Fibroblast of peridontal ligament (primary cell): ENCODE results near the gene ETS1.

Experiments
- DNase-seq: peaks from one replicate; pipeline ENCODE4 v3.0.0-alpha.2; 2010; ENCODE audit errors: extremely low read depth

The ETS1 gene

GRCh38 chr11:128568166-128568778, 19.1 kb downstream of the ETS1 start:
- no peak for DNase-seq

- DNase-seq = no peak
Measured at GRCh38 chr11:128567130-128567529, 20.2 kb downstream of the ETS1 start.

GRCh38 chr11:128565881-128566280, 21.5 kb downstream of the ETS1 start:
- no peak for DNase-seq

GRCh38 chr11:128564642-128565245, 22.6 kb downstream of the ETS1 start:
- no peak for DNase-seq

- DNase-seq = no peak
Measured at GRCh38 chr11:128563942-128564641, 23.3 kb downstream of the ETS1 start.

GRCh38 chr11:128563308-128563707, 24.1 kb downstream of the ETS1 start:
- DNase-seq = no peak

GRCh38 chr11:128559496-128560103, 27.8 kb downstream of the ETS1 start:
- DNase-seq = no peak

- no peak for DNase-seq
Measured at GRCh38 chr11:128555606-128556005, 31.8 kb downstream of the ETS1 start.

GRCh38 chr11:128553662-128554362, 33.5 kb downstream of the ETS1 start:
- peak; percentile 65 for DNase-seq

GRCh38 chr11:128552783-128553661, 34.3 kb downstream of the ETS1 start:
- DNase-seq = peak; percentile 90

- no peak for DNase-seq
Measured at GRCh38 chr11:128551611-128552335, 35.6 kb downstream of the ETS1 start.

- no peak for DNase-seq
Measured at GRCh38 chr11:128551058-128551457, 36.3 kb downstream of the ETS1 start.

GRCh38 chr11:128550261-128550821, 37.0 kb downstream of the ETS1 start:
- DNase-seq = no peak

GRCh38 chr11:128549256-128549944, 38.0 kb downstream of the ETS1 start:
- peak; percentile 75 for DNase-seq

GRCh38 chr11:128548649-128549255, 38.6 kb downstream of the ETS1 start:
- DNase-seq = peak; percentile 28

GRCh38 chr11:128547946-128548648, 39.3 kb downstream of the ETS1 start:
- no peak for DNase-seq

- peak; percentile 48 for DNase-seq
Measured at GRCh38 chr11:128546916-128547315, 40.4 kb downstream of the ETS1 start.

GRCh38 chr11:128544471-128545051, 42.8 kb downstream of the ETS1 start:
- DNase-seq = peak; percentile 85
